ENCODE measurements around the gene NTN1. TPM values are rescaled to one million over a fixed set of nuclear protein-coding genes. Genes with fewer than 3 reads are reported as not detected.

Gene NTN1
- total RNA-seq, 1 donor from 2014 or later: 0.68 TPM

GRCh38 chr17:9006175-9006767 lies 15.0 kb upstream of the NTN1 start:
- DNase-seq: no peak

- no peak for DNase-seq
Measured at GRCh38 chr17:9007052-9007714, 14.1 kb upstream of the NTN1 start.

GRCh38 chr17:9009096-9009495 lies 12.2 kb upstream of the NTN1 start:
- no peak for DNase-seq

GRCh38 chr17:9009737-9010136 lies 11.6 kb upstream of the NTN1 start:
- DNase-seq: no peak

GRCh38 chr17:9011001-9011400 lies 10.3 kb upstream of the NTN1 start:
- no peak for DNase-seq

- DNase-seq: no peak
Measured at GRCh38 chr17:9016941-9017552, 4.3 kb upstream of the NTN1 start.

- no peak for DNase-seq
Measured at GRCh38 chr17:9018726-9019125, 2.6 kb upstream of the NTN1 start.

GRCh38 chr17:9020096-9020823 lies 1.1 kb upstream of the NTN1 start:
- DNase-seq: no peak

GRCh38 chr17:9020824-9021157 lies 519 bp upstream of the NTN1 start:
- no peak for DNase-seq

- DNase-seq: peak; percentile 43
Measured at GRCh38 chr17:9021992-9022572, 772 bp downstream of the NTN1 start.

- DNase-seq: peak; percentile 26
Measured at GRCh38 chr17:9022573-9023391, 1.5 kb downstream of the NTN1 start.

- no peak for DNase-seq
Measured at GRCh38 chr17:9023392-9024218, 2.3 kb downstream of the NTN1 start.

GRCh38 chr17:9024497-9024896 lies 3.2 kb downstream of the NTN1 start:
- DNase-seq: no peak

- DNase-seq: no peak
Measured at GRCh38 chr17:9026741-9027140, 5.4 kb downstream of the NTN1 start.

GRCh38 chr17:9028202-9028987 lies 7.1 kb downstream of the NTN1 start:
- DNase-seq: no peak

GRCh38 chr17:9028988-9029570 lies 7.8 kb downstream of the NTN1 start:
- DNase-seq: no peak

GRCh38 chr17:9032151-9032550 lies 10.8 kb downstream of the NTN1 start:
- no peak for DNase-seq

GRCh38 chr17:9032583-9032982 lies 11.3 kb downstream of the NTN1 start:
- no peak for DNase-seq

- DNase-seq: no peak
Measured at GRCh38 chr17:9035249-9035648, 13.9 kb downstream of the NTN1 start.

- no peak for DNase-seq
Measured at GRCh38 chr17:9036336-9036735, 15.0 kb downstream of the NTN1 start.
